HG03575 (cell line): ENCODE data around the gene NR5A2.
A peak's percentile ranks its signal among the peaks of the same experiment; 100 is the strongest.

Experiments
- ATAC-seq: cut with Tn5 transposase; IDR thresholded peaks from one replicate; pipeline ENCODE4 v1.9.1; 2021; ENCODE audit not compliant: unreplicated experiment, insufficient number of reproducible peaks, low FRiP score; ENCODE audit errors: extremely low read depth

NR5A2 gene

GRCh38 chr1:200108659-200109058, 81.1 kb downstream of the NR5A2 start:
- ATAC-seq, result no peak

GRCh38 chr1:200112290-200112689, 84.8 kb downstream of the NR5A2 start:
- ATAC-seq, result no peak

- no peak for ATAC-seq
Observed at GRCh38 chr1:200115532-200115931, 88.0 kb downstream of the NR5A2 start.

DNA sequence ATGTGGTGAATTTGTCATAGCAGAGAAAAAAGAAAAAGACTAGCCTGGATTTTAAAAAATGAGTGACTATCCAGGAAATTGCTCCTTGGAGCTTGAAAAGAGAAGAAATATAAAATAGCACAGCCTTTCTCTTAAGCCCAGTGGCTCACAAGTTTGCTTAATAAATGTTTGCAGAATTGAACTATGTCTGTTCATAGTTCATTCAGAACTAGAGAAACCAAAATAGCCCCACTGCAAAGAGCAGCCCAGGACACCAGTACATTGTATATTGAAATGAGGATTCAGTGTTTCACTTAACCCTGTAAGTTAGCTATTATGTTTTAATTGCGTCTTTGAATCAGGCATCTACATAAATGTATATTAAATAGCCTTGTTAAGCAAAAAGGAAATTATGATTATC, 88.8 kb downstream of the NR5A2 start:
- no peak for ATAC-seq

DNA sequence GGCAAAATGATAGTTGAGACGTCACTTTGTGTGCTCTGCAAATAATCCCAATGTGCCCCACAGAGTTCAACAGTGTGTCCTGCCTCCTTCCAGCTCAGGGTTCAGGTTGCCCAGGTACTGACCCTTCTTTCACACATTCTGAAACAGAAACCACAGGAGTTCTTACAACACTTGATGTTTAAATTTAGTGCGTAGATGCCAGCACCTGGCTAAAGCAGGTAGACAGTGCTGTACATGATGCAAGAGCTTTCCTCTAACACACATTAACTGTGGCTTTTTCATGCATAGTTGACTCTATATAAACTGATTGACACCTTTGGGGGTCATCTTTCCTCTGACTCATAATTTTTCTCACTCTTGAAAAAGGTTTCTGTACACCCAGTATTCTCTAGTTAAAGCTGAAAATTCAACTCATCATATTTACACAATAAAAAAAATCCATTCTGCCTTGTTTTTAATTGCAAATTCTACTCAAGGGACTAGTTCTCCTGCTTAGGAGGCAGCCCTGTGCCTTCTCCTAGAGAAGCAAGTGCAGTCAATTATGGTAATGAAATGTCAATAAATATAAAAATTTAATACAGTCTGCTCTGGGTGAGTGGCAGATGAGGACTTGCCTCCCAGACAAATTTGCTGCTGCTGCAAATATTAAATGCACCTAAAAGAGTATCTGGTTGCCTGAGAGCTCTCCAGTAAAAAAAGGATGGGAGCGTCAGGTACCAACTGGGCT, 91.4 kb downstream of the NR5A2 start:
- no peak for ATAC-seq

DNA sequence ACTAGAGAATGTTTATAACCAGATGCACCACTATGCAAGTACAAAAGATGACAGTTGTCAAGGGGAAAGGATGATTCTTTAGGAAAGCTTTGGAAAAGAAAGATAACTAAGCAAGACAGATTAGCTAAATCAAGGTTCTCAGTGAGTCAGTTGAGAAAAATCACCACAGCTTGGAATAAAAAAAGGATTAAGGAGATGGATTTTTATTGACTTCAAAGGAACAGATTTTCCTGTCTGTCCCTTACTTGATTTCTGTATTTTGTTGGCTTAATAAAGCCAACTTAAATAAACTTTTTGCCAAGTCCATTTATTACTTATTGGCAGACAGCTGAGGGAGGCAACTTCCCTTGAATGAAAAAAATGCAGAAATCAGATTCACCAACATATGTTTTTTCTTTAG, 93.9 kb downstream of the NR5A2 start:
- no peak for ATAC-seq

GRCh38 chr1:200124309-200124708, 96.8 kb downstream of the NR5A2 start:
- ATAC-seq, result no peak

DNA sequence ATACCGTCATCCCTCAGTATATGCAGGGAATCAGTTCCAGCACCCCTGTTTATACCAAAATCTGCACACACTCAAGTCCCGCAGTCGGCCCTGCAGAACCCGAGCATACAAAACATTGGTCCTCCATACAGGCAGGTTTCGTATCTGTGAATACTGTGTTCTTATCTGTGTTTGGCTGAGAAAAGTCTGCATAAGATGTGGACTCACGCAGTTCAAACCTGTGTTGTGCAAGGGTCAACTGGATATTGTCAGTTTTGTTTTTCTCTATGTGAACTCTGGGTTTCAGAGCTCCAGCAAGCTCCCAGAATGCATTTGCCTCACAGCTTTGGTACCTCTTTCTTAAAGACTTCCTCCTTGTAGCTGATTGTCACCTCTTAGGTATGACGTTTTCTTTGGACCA, 100.6 kb downstream of the NR5A2 start:
- ATAC-seq, result no peak

- ATAC-seq, result peak; percentile 42
Observed at GRCh38 chr1:200128944-200129879, 101.7 kb downstream of the NR5A2 start.

GRCh38 chr1:200130552-200130951, 103.0 kb downstream of the NR5A2 start:
- no peak for ATAC-seq

DNA sequence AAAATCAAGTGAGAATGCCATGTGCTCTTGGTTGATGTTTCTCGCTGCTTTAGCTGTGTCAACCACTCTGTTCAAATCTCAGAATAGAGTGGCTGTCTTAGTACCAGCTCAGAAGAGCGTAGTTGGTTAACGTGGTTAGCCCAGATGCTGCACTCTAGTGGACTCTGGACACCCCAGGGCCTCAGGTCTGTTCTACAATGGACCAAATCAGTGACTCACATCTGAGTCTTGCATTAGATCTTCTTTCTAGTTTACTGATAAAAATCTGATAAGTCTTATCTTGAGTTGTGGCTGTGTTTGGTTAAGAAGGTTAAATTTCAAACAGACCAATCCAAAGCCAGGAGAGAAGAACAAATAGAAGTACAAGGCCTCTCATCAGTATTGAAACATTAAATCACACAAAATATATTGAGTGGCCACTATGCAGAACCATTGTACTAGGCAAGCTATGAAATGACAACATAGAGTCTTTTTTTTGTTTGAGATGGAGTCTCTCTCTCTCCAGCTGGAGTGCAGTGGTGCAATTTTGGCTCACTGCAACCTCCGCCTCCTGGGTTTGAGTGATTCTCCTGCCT, 104.1 kb downstream of the NR5A2 start:
- no peak for ATAC-seq

- ATAC-seq, result no peak
Observed at GRCh38 chr1:200133123-200133522, 105.6 kb downstream of the NR5A2 start.

GRCh38 chr1:200134116-200134515, 106.6 kb downstream of the NR5A2 start:
- ATAC-seq, result no peak

DNA sequence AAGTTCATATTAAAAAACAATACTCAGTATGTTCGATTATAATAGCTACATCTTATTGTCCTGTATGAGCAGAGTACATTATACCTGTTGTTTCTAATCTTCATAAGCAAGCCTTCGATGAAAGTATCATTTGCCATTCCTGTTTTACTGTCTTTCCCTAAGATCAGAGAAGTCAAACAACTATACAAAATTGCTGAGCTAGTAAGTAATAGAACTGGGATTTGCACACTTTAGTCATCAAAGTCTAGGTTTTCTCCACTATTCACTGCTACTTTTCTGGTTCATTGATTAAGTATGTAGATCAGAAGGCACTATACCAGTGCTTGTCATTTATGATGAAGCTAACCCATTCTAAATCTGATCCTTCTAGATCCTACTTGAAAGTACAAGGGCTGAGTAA, 108.9 kb downstream of the NR5A2 start:
- ATAC-seq, result no peak

DNA sequence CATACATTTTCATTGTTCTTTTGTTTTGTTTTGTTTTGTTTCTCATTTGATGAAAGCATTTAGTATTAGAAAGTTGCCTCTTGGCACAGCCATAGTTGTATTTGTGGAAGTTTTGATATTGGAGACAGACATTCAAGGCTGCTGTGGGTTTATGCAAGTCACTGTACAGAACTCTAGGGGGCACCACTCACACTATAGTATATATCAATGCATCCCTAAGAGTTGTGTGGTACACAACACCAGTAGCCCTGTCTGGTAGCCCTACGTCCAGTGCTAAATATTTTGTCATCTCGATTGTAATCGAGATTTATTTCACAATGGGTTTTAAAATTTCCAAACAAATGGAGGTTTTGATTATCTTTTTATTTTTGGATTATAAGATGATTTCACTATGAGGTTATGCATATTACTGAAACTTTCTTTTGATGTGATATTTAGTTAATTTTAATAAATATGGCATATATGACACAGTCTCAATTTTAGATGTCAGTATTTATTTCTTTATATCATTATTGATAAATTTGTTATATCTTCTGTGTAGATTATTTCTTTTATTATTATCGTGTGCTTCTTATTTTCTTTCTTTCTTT, 112.2 kb downstream of the NR5A2 start:
- peak; percentile 71 for ATAC-seq

DNA sequence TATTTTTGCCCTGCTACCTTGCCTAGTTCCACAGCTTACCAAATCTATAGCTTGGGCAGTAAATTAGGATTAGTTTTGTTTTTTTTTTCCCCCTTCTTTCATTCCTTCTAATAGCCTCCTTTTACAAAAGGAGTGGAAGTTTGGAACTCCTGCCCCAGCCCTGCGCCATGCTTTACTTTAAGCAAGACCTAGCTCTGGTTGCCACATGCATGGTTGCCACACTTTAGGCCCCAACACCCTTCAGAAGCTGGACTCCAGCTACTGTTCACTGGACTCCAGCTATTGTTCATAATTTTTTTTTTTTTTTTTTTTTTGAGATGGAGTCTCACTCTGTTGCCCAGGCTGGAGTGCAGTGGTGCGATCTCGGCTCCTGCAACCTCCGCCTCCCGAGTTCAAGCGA, 115.8 kb downstream of the NR5A2 start:
- ATAC-seq, result no peak

DNA sequence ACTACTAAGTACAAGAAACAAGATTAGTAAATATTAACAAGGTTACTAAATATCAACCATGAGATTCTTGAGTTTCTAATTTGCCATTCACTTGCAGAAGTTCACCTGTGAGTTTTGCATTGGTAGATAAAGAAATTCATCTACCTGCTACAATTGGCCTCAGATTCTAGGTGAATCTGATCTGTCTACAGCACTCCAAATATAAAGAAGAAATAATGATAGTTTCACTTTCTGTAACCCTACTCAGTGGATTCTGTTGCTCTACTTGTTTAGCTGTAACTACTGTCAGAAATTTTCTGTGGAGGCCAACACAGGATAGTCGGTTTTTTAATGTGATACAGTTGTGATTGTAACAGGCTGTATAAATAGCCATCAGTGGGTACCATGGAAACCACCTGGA, 118.6 kb downstream of the NR5A2 start:
- no peak for ATAC-seq

- no peak for ATAC-seq
Observed at GRCh38 chr1:200147094-200147493, 119.6 kb downstream of the NR5A2 start.

- ATAC-seq, result no peak
Observed at GRCh38 chr1:200147742-200148141, 120.2 kb downstream of the NR5A2 start.

DNA sequence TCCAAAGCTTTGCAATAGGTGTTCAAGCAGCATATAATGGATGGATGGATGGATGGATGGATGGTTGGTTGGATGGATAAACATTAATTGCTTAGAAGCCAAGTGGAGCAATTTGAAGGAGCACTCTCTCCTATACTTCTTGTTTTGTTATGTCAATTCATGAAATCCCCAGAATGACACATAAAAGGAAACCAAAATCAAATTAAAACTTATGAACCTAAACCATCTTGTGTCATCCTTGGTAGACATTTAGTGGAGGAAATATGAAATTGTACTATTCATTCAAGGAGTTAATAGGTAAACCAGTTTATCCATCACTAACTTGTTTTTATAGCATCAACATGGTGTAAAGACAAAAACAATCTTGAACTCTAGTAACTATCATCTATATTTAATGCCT, 122.5 kb downstream of the NR5A2 start:
- ATAC-seq, result no peak
